ENCODE results near the gene SENP6.
"Not testable (repeated sequence)": the region's sequence is repeated elsewhere in the genome, so short reads cannot be mapped to it uniquely, and the experiment has no call there.

Gene SENP6, protein sequence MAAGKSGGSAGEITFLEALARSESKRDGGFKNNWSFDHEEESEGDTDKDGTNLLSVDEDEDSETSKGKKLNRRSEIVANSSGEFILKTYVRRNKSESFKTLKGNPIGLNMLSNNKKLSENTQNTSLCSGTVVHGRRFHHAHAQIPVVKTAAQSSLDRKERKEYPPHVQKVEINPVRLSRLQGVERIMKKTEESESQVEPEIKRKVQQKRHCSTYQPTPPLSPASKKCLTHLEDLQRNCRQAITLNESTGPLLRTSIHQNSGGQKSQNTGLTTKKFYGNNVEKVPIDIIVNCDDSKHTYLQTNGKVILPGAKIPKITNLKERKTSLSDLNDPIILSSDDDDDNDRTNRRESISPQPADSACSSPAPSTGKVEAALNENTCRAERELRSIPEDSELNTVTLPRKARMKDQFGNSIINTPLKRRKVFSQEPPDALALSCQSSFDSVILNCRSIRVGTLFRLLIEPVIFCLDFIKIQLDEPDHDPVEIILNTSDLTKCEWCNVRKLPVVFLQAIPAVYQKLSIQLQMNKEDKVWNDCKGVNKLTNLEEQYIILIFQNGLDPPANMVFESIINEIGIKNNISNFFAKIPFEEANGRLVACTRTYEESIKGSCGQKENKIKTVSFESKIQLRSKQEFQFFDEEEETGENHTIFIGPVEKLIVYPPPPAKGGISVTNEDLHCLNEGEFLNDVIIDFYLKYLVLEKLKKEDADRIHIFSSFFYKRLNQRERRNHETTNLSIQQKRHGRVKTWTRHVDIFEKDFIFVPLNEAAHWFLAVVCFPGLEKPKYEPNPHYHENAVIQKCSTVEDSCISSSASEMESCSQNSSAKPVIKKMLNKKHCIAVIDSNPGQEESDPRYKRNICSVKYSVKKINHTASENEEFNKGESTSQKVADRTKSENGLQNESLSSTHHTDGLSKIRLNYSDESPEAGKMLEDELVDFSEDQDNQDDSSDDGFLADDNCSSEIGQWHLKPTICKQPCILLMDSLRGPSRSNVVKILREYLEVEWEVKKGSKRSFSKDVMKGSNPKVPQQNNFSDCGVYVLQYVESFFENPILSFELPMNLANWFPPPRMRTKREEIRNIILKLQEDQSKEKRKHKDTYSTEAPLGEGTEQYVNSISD

DNA sequence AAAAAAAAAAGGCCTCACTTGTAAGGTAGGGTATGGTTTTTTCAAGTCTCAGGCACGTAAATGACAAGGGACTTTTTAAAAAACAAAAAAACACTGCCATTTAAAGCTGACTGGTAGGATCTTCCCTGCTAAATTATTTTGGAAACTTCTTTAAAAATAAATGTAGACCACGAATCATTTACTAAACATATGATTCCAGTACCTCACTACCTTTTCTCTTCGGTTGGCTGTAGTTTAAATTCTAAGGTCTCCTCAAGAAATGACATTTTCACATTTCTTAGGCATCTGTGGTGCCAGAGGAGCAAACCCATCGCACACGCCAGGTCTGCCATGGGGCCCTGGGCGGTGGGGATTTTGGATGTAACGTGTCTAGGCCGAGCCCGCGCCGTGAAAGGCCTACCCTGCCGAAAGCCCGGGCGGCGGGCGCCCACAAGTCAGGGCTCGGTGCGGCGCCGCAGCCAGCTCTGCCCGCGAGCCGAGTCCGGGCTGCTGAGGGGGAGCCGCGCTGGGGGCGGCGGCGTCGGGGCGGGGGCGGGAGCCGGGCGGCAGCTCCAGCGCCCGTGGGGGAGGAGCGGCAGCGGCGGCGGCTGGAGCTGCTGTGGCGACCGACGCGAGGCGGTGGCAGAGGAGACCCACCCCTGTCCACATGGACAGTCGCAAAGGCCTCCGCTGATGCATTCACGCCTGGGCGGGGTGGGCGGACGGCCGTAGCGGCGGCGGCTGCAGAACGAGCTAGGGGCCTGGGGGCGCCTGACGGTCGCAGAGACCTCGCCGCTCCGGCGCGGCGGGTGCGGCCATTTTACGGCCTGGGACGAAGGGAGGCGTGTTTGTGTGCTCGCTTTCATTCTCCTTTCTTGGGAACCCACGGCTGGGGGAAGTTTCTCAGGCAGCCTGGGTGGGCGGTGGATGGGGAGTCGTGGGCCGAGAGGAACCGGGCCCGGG, at the start of gene SENP6:
Gene SENP6, plus strand, starts transcription at position 577 of the 942 bp plus-strand sequence. CDS start 645 bp downstream, outside the sequence.
- peak; percentile 88 for DNase-seq (ENCODE audit: low spot score)

DNA sequence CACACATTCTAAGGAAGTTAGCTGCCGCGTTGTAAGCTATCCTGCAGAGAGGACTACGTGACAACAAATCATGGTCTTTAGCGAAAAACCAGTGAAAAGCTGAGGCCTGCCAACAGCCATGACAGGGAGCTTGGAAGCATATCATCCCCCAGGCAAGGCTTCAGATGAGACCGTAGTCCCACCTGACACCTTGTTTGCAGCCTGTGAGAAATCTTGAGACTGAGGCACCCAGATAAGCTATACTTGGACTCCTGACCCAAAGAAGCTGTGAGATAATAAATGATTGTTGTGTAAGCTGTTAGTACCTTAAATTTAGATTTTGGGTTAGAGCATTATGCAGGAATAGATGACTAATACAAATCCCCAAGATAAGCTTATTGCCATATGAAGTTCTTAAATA, 45.4 kb upstream of the SENP6 start:
- no peak for DNase-seq (ENCODE audit: low spot score)

DNA sequence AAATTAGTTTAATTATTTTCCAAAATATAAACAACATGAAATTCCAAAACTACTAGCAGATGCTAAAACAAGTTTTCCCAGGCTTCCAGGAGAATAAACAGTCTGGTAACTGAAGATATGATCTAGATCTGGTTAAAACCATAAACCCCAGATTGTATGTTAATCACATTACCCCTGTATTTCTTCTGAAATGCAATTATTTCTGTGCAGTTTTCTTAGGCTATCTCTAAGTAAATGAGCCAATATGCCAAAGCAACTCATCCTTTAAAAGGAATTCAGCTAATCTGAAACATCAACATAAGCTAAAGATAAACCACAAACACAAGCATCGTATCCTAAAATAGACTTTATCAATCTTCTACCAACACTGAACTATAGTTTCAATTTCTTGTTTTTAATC, 44.6 kb upstream of the SENP6 start:
- no peak for DNase-seq (ENCODE audit: low spot score)

DNA sequence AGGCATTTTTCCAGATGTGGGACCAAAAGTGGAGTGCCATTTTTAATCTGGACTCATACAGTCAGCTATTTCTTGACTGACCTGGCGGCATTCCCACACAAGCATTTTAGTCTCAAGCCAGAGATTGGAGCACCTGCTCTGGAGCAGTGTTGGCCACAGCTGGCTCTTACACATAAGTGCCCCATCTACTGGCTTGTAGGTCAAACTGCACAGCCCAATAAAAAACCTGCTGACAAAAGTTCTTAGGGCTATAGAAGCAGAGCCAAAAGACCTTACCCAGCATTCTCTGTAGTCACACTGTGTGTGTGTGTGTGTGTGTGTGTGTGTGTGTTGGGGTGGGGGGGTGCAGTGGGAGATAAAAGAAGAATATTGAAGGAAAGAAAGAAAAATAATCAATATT, 38.6 kb upstream of the SENP6 start:
- DNase-seq (ENCODE audit: low spot score), result peak; percentile 30

DNA sequence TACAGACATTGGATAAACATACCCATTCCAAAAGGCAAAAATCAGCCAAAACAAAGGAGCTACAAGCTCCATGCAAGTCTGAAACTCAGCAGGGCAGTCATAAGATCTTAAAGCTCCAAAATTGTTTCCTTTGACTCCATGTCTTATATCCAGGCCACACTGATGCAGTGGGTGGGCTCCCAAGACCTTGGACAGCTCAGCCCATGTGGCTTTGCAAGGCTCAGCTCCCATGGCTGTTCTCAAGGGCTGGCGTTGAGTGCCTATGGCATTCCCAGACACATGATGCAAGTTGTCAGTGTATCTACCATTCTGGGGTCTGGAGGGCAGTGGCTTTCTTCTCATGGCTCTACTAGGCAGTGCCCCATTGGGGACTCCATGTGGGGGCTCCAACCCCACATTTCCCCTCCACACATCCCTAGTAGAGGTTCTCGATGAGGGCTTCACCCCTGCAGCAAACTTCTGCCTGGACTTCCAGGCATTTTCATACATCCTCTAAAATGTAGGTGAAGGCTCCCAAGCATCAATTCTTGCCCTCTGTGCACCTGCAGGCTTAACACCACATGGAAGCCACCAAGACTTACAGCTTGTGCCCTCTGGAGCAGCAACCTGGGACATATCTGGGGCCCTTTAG, 35.4 kb upstream of the SENP6 start:
- DNase-seq (ENCODE audit: low spot score), result no peak

DNA sequence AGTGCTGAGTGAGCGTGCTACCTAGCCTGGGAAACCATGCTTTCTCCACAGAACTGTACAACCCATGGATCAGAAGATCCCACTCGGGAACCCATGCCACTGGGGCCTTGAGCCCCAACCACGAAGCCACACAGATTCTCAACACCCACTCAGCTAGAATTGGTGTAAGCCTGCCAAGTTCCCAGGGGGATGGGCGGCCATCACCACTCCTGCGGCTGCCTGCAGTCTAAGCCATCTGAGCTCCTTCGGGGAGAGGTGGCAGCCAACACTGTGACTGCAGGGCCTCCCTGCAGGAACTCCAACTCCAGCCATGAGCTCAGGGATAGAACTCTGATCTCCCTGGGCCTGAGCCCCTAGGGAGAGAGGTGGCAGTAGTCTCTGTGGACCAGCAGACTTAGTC, 33.6 kb upstream of the SENP6 start:
- DNase-seq (ENCODE audit: low spot score), result no peak

DNA sequence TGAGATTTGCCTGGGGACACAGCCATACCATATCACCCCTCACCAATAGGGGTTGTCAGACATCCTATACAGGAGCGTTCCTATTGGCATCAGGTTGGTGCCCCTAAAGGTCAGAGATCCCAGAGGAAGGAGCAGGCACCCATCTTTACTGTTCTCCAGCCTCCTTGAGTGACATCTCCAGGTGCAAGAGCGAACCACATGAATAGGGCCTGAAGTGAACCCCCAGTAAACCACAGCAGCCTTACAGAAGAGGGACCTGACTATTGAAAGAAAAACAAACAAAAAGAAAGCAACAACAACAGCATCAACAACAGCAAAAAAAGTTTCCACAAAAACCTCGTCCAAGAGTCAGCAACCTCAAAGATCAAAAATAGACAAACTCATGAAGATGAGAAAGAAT, 32.7 kb upstream of the SENP6 start:
- DNase-seq (ENCODE audit: low spot score), result no peak

DNA sequence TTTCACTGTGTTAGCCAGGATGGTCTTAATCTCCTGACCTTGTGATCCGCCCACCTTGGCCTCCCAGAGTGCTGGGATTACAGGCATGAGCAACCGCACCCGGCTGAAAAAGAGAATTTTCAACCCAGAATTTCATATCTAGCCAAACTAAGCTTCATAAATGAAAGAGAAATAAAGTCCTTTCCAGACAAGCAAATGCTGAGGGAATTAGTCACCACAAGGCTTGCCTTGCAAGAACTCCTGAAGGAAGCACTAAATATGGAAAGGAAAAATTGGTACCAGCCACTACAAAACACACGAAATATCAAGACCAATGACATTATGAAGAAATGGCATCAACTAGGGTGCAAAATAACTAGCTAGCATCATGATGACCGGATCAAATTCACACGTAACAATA, 31.0 kb upstream of the SENP6 start:
- not testable (repeated sequence) for DNase-seq (ENCODE audit: low spot score)

DNA sequence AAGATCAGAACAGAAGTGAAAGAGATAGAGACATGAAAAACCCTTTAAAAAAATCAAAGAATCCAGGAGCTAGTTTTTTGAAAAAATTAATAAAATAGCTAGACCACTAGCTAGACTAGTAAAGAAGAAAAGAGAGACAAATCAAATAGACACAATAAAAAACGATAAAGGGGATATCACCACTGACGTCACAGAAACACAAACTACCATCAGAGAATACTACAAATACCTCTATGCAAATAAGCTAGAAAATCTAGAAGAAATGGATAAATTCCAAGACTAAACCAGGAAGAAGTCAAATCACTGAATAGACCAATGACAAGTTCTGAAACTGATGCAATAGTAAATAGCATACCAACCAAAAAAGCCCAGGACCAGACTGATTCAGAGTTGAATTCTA, 29.6 kb upstream of the SENP6 start:
- DNase-seq (ENCODE audit: low spot score), result no peak

DNA sequence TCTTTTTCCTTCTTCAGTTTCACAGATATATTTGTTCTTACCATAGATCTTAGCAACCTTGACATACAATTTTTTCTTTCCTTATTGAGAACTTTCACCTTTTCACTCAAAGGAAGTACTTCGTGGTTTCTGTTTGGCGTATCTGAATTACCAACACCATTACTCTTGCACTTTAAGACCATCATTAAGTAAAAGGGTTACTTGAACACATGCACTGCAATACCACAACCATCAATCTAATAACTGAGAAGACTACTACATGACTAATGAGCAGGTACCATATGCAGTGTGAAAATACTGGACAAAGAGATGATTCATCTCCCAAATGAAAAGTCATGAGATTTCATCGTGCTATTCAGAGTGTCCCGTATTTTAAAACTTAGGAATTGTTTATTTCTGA, 21.7 kb upstream of the SENP6 start:
- DNase-seq (ENCODE audit: low spot score), result no peak

DNA sequence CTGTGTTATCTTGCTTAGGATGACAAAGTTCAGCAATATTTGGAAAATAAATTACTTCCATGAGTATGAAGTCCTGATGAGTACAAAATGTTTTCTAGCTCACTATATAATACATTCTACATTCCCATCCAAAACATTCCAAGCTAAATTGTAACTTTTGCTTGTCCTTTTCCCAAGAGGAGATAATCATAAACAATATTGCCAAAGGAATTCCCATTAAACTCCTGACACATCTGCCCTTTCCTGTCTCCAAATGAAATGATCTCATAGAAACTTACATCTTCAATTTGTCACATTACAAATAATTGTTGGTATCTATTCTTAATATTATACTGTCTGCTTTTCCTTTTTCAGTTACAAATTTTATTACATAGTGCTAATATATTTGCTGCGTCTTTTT, 20.4 kb upstream of the SENP6 start:
- no peak for DNase-seq (ENCODE audit: low spot score)

DNA sequence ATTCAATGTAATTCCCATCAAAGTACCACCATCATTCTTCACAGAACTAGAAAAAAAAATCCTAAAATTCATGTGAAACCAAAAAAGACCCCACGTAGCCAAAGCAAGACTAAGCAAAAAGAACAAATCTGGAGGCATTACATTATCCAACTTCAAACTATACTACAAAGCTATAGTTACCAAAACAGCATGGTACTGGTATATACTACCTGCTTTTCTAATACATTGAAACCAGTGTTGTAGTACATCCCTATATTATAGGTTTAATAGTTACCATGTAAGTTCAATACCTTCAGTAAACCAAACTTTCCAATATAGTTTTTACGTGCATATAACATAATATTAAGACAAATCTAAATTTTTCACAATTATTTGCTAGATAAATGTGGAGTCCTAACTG, 17.1 kb upstream of the SENP6 start:
- DNase-seq (ENCODE audit: low spot score), result not testable (repeated sequence)

DNA sequence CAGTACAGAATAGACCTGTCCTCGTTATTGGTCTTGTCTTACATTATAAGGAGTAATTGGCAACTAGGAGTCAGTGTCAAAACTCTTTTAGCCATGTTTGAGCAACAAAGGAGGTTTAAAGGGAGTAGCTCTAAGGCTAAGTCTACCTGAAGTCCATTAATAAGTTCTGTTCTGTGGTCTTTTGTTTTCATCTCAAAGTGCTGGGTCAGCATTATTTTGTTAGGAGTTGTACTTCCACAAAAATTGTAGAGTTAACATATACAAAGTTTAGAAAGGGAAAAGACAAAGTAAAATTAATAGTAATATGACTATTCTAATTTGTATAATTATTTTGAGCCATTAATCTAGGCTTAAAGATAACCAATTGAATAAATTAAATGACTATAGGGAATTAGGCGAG, 12.7 kb upstream of the SENP6 start:
- no peak for DNase-seq (ENCODE audit: low spot score)

DNA sequence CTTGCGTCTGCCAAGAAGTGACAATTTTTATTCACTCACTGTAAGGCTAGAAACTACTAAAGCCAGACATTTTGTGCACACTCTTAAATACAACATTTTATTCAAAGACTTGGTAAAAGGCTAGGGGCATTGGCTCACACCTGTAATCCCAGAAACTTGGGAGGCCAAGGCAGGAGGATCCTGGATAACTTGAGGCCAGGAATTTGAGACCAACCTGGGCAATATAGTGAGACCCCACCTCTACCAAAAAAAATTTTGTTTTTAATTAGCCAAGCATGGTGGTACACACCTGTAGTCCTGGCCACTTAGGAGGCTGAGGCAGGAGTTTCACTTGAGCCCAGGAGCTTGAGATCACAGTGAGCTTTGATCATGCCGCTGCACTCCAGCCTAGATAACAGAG, 11.3 kb upstream of the SENP6 start:
- no peak for DNase-seq (ENCODE audit: low spot score)

DNA sequence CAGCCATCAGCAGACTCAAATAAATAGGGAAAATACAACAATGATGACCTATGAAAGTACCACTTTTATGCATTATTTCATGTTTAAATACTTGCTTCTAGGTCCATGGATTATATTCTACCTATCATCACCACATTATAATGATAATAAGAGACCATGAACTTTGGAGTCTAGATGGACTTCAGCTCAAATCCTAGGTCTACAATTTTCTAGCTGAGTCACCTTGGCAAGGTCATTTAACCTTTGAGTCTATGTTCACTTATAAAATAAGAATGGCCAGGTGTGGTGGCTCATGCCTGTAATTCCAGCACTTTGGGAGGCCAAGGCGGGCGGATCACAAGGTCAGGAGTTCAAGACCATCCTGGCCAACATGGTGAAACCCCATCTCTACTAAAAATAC, 5.3 kb upstream of the SENP6 start:
- not testable (repeated sequence) for DNase-seq (ENCODE audit: low spot score)

DNA sequence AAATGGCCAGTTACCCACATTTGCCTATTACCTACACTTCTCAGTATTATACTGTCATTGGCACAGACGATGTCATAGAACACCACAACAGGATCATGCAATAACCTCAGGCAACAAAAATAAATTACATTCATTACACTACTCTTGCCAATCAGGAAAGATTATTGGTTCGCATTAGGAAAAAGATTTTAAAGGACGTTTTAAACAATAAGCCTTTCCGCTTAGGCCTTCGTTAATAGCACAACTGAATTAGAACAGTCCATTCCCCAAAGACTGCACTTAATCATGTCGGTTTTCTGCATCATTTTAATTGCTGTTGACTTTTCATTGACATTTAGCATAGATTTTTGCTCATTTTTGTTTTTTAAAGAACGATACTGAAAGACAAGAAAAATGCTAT, 912 bp upstream of the SENP6 start:
- no peak for DNase-seq (ENCODE audit: low spot score)

DNA sequence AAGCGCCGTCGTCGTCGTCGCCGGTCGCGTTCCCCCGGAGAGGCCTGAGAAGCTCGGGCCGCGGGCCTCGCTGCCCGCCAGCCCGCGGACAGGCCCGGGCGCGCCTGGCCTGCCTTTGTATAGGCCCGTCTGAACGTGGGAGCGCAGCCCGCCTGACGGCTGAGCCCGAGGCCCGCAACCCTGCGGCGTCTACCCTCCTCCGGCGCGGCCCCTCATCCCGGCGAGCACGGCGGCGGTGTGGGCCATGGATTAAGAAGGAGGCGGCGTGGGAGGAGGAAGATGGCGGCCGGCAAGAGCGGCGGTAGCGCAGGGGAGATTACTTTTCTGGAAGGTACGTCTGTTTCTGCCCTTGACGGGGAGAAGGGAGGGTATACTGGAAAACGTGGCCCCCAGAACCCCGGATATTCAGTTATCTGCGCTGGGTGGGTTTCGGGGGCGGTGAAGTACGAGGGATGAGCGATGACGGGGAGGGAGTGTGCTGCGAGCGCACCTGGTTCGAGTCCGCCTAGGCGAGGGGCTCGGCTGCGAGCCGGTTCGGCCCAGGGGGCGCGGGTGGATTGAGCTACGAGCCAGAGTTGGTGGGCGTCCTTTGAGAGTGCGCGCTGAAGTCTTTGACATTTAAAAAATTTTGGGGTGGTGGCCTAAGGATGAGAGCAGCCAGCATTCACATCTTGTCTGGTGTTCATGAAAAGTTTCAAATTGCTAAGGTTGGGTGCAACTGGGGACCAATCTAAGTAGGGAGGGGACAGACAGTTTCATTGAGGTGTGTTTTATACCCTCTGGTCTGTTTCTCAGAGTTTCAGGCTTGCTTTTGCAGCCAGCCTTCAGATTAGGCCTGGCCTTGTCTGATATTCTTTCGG, 796 bp downstream of the SENP6 start:
- DNase-seq (ENCODE audit: low spot score), result peak; percentile 55

DNA sequence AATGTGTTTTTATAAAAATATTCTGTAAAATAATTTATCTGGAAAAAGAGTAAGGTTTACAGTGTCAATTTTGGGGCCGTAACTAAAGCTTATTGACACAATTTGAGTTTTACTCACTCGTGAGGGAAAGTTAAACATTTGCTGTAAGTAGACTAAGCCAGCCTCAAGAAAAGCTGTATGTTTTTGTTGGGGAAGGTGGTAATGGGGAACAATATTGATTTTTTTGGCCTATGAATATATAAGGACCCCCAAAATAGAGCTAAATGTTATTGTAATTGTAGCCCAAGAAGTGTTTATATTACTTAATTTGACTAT, 1.4 kb downstream of the SENP6 start:
- DNase-seq (ENCODE audit: low spot score), result no peak

DNA sequence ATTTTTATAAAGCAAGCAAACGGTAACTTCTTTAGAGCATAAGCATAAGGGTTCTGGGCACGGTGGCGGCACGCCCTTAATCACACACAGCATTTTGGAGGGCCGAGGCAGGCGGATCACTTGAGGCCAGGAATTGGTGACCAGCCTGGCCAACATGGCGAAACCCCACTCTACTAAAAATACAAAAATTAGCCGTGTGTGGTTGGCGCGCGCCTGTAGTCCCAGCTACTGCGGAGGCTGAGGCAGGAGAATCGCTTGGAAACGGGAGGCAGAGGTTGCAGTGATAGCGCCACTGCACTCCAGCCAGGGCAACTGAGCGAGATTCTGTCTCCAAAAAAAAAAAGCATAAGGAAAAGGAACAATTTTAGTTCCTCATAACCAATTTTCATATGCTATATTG, 2.6 kb downstream of the SENP6 start:
- DNase-seq (ENCODE audit: low spot score), result no peak

DNA sequence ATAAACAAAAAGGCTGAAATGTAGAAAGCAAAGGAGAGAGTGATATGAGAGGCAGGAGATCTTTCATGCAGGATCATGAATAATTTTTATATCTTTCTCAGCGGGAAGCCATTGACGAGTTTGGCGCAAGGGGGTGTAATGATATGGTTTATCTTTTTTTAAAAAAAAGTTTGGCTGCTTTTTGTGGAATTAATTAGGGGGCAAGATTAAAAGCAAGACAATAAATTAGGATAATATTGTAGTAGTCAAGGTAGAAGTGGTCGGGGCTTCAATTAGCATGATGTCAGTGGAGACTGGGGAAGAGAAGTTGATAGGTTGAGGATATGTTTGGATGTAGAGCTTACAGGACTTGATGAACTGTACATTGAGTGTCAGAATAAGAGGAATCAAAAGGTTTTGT, 4.0 kb downstream of the SENP6 start:
- no peak for DNase-seq (ENCODE audit: low spot score)
